Stimulated activated CD4-positive, alpha-beta T cell treated with anti-CD3 and anti-CD28 coated beads, Interleukin-15, amount 100 ng/mL, for 48 hours (primary cell): ENCODE data around the gene NELL1.

Source experiments
- DNase-seq, 2 donors: peaks; one replicate each; pipeline ENCODE4 v3.0.0-alpha.2; 2020; ENCODE audit warnings: low read depth in 2 of 2

The NELL1 gene

DNA sequence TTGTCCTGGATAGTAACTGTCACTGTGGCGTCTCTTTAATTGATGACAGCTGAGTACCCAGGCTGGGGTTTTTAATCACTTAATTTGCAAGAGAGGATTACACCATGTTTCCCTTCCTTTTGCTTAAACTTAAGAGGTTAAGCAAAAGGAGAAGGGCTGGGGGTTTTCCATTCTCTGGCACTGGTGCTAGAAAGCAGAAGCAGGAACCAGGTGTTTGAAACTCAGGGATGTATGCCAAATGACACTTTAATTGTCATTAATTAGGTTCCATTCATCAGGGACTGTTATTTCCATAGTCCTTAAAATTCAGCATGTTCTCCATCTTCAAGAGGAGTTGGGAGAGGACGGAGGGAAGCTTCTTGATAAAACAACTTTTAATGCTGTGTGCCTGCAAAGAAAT is 746.2 kb downstream of the NELL1 start:
- no peak for DNase-seq

DNA sequence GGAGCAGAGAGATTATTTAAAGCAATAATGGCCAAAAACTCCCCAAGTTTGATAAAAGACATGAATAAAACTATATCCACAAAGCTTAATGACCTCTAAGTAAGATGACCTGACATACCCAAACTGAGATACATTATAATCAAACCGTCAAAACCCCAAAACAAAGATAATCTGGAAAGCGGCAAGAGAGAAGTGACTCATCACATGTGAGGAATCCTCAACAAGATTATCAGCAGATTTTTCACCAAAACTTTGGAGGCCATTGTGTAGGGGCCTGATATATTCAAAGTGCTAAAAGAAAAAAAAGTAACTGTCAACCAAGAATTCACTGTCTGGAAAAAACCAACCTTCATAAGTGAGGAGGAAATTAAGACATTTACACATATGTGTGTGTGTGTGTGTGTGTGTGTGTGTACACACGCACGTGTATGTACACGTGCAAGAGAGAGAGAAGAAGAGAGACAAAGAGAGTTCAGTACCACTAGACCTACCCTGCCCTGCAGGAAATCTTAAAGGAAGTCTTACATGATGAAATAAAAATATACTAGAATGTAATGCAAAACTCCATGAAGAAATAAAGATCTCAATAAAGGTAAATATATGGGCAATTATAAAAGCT is 752.4 kb downstream of the NELL1 start:
- no peak for DNase-seq

DNA sequence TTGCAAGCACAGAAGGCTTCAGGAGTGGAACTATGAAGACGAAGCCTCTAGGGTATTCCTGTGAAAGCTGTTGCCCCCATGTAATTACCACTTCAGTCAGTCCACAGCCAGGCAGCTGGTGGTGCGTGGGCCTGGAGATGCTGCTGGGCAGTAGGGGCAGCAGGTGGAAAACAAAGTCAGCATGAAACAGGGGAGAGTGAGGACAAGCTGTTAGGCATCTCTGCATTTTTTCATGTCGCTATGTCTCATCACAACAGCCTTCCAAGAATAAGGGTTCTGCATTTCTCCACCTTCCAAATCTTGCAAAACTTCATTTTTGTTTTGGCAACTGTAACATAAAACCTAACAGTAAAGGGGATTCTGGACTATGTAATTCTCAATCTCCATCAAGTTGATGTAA is 757.5 kb downstream of the NELL1 start:
- DNase-seq, result no peak

DNA sequence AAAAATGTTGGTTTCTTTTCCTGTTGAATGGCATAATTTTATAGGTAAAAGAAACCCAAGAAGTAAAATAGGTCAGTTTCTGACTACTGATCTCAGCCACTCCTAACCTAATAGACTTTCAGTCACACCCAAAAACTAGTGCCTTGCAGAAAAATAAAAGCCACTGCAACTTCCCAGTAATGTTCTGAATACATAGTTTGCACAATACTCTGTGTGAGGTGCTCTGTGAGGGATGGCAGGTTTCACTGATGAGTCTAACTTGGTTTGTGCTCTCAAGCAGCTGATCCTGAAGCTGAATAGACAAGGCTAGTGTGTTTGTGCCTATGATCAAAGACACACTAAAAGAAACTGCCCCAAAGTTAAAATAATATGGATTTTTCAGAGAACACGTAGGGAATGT is 758.3 kb downstream of the NELL1 start:
- no peak for DNase-seq

DNA sequence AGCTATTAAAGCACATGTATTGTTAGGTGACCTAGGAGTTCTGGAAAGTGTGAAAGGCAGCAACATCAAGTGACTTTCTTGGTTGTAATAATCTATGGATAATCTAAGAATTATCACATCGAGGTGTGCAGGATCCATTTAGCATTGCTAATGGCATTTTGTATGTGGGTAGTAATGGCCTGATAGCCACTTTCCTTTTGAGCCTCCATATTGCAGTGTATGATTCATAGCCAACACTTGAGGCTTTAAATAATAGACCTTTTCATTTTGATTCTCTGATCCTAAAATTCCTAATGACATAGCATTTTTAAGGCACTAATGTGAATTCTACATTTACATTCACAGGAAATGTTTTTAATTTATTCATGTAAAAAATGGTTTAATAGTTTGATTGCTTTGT is 759.4 kb downstream of the NELL1 start:
- DNase-seq, result no peak

DNA sequence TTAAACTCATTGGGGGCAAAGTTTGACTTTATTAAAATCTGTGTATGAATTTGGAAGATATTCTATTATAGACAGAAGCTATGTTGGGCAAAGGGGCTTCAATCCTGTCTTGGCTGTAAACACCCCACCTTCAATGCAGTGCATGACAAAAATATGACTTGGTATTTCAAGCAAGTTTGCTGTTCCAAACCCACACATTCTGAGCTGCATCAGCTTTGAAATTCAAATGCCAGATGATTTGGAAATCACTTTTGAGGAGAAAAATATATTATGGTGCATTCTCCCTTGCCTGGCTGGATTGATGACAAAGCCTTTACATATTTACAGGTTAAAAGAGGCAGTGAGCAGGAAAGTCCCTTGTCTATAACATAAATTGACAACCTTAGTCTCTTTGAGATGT is 760.0 kb downstream of the NELL1 start:
- no peak for DNase-seq

DNA sequence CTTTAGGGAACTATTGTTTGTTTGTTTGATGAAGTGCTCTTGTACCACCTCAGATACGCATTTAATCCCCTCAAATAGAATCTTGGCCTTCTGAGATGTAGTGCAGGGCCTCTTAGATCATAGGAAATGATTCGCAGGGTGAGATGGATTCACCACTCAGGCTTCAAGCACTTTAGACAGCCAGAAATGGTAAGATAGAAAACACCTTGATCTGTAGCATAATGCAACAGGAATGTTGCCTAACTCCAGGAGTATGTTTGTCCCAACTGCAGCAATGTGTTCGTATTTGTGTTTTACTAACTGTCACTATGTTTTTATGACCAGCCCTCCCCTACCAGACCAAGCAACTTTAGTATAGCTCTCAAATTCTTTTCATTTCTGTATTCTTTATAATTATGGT is 761.2 kb downstream of the NELL1 start:
- no peak for DNase-seq

DNA sequence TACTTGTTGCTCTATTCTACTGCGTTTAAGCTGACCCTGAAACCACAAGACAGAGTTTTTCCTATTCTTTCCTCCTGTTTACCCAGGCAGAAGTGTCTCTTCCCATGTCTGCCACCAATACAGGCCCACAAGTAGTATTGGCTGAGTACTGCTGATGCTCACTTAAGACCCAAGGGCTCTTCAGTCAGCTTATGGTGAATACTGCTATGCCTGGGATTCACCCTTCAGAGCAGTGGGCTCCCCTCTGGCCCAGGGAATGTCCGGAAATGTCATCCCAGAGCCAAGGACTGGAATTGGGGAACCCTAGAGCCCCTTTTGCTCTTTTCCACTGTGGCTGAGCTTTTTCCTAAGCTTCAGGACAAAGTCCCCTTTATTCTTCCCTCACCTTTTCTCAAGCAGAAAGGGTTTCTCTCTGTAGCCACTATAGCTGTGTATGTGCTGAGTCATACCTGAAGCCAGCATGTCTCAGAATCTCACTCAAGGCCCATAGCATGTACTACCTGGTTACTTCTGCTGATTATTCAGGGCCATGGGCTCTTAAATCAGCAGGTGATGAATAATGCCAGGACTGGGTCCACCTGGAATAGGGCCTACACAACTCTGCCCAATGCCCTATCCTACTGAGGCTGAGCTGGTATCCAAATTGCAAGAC is 777.7 kb downstream of the NELL1 start:
- DNase-seq, result no peak

DNA sequence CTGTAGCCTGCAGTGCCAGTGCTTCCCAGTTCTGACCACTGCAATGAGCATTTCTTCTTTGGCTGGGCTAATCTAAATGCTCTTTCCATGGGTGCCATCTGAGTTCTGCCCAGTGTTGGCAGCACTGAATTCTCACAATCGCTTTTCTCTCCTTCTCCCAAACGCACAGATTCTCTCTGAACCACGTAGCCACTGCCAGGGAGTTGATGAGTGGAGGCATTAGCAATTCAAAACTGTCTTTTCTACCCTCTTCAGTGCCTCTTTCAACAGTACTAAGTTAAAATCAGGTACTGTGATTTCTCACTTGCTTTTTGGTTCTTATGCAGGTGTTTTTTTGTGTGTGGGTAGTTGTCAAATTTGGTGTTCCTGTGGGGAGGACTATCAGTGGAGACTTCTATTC is 778.5 kb downstream of the NELL1 start:
- DNase-seq, result no peak

DNA sequence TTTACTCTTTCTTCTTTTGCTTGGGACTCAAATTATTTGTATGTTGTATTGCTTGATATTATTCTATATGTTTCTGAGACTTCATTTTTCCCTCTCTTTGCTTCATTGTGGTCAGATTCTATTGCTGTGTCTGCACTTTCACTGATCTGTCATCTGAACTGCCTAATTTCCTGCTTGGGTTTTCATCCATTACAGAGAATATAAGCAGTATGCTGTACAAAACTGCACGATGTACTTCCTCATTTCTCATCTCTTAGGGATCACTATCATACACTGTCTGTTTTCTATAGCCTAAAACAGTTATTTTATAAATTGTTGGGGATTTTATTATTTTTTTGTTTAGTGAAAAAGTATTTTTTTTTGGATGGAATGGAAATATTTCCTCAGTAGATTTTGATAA is 786.8 kb downstream of the NELL1 start:
- DNase-seq, result no peak

DNA sequence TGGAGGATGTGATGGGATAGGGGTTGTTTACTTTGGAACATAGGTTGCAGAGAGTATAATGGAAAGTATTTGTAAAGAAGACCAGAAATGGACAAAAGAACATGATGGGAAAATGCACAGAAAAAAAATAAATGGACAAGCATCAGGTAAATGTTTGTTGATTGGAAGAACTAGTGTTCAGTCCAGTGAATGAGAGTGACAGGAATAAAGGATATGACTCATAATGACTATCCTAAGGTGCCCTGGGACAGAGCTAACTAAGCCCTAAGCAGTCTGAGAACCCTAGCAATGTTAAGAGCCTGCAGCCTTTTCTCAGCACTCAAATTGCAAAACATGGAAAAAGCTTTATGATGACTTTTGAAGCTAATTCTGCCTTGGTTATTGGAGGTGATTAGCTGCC is 790.7 kb downstream of the NELL1 start:
- no peak for DNase-seq

DNA sequence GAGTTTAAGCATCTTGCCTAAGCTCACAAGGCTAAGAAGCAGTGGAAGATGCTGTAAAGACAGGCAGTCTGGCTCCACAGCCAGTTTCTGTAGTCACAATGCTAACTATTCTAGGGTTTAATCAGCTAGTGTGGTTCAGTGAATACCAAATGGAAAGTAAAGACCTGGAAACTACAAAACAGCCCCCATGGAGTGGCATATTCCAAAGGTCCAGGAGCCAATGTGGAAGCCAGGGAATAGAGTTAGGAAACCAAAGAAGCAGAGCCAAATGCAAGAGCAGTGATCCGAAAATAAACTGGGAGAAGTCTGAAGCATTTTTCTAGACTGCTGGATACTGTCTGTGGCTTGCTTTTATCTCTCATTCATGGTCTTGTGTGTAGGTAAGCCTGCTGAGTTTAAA is 792.3 kb downstream of the NELL1 start:
- DNase-seq, result no peak

DNA sequence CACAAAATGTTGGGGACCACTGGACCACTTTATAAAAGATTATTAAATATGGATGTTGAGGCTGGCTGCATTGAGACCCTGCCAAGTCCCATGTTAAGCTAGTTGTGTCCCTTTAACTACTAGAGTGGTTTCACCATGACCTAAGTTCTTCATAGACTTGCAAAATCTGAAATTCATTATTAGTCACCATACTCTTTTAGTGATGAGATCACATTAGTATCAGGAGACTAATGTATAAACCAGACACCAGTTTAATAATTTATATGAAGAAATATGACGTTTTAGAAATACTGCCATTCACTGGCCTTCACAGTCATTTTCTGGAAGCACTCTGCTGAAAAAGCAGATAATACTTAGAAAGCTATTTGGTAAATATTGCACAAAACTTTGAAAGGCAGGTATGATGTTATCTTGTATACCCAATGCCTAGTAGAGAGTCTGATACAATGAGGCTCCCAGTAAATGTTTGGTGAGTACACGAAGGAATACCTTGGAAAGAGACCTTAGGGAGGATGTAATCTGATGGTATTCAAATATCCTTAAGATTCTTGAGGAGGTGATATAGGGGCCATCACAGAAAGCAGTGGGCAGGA is 795.3 kb downstream of the NELL1 start:
- DNase-seq, result no peak

DNA sequence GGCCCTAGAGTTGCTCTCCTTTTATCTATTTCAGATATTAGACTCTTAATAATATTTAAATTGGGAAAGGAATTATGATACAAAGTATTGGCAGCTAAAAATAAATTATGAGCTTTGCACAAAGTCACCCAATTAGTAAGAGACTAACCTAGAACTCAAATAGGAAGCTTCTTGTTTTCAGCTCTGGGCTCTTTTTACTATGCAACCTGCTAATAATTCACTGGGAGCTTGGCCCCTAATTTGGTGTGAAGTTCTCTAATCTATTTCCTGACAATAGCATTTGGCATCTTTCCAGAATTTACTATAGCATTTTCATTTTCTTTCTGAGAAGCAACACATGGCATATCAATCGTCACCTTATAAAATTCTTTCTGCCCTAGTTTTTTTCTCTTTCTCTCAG is 795.8 kb downstream of the NELL1 start:
- DNase-seq, result no peak

DNA sequence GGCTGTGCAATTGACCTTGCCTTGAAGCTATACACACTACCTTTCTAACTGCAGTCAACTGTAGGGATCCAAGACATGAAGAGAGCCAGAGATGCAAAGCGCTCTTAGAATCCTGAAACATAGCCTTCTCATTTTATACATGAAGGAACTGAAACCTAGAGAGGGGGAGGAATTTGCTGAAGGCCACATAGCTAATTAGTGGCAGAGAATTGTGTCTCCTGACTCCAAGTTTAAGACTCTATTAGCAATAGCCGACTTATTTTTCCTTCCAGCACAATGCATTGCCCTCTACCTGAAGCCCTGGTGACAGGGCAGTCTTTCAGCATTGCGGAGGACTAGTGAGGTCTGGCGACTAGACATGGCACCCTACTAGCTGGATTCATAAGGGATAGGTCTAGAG is 796.5 kb downstream of the NELL1 start:
- DNase-seq, result no peak

DNA sequence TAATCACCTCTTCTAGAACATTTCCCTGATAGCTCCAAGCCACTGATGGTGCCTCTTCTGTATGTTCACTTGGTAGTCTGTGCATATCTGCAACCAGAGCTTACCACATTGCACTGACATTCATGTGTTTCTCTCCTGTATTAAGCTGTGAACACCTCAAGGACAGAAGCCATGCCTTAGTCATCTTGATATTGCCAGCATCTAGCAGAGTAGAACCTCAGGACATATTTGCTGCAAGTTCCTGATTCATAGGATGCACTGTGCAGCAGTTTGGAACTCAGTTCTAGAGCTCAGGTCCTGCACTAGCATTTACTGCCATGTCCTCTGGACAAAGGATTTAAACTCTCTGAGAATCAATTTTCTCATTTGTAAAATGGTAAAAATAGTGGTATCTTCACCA is 801.1 kb downstream of the NELL1 start:
- no peak for DNase-seq

DNA sequence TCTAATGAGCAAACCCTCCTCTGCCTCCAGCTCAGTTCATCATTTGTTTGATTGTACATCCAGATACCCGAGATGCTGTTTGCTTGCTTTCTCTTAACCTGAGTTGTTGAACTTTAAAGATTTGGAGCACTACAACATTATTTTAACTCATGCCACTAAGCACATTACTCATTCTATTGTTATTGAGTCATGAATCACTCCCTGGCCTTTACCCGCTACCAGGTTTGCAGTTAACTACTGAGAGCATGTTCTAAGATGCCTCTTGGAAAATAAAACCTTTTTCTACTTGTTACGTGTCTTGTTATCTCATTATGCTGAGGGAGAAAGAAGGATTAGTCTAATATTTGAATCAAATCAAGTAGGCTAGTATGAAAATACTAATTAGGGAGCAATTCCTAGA is 802.9 kb downstream of the NELL1 start:
- DNase-seq, result no peak

DNA sequence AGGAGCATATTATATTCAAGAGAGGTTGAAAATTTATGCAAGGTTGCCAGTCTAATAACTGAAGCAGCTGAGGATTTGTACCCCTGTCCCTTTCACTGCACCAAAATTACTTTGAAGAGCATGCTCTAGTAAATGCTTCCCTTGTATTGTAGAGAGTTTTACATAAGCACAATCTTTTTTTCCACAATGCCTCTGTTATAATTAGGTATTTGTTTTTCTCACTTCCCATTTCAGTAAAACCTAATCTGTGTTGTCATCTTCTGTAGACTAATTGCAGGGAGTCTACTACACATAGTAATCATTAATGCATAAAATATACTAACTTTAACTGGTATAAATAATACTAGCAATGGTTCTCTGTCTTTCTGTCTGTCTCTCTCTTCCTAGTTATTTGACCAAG is 805.1 kb downstream of the NELL1 start:
- DNase-seq, result no peak

DNA sequence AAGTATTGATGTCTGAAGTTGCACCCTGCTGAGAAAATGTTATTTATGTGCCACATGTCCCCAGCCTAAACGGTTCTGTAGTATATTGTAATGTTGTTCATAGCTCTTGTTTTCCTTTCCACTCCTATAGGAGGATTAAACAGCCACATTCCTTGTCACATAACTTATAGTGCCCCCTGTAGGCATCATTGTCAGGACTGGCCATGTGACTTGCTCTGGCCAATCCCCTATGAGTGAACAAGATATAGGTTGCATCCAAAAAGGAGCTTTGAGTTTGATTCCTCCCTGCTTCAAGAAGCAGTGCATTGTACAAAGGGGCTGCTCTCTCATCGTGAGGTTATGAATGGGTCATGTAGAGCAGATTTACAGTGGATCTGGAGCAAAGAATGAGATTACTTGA is 805.9 kb downstream of the NELL1 start:
- DNase-seq, result no peak

DNA sequence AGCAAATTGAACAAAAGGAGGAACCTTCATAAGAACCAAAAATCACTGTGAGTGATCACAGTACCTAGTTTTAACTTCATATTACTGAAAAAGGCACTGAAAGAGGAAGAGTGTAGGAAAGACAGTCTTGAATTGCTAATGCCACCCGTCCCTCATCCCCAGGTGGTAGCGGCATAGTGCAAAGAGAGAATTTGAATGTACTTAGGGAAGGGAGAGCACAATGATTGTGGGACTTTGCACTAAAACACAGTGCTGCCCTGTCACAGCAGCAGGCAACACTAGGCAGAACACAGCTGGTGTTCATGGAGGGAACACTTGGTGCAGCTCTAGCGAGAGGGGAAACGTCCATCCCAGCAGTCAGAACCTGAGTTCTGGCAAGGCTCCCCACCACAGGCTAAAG is 807.2 kb downstream of the NELL1 start:
- DNase-seq, result no peak

DNA sequence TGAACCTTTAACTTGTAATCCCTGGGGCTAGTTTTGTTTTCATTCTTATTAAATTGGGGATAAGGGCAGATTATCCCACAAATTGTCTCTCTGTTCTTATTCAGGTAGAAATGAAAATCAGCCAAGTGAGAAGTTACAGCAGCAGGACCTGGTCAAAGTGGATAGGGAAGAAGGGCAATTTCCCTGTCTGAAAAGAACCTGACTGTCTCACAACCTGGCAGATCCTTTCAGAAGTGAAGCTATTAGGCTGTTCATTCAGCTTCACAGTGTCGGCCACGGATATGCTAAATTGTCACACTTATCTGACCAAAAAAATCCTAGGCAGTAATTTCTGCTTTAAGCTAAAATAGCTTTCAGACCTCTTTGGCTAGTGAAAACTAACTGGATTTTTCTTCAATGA is 810.9 kb downstream of the NELL1 start:
- DNase-seq, result no peak

DNA sequence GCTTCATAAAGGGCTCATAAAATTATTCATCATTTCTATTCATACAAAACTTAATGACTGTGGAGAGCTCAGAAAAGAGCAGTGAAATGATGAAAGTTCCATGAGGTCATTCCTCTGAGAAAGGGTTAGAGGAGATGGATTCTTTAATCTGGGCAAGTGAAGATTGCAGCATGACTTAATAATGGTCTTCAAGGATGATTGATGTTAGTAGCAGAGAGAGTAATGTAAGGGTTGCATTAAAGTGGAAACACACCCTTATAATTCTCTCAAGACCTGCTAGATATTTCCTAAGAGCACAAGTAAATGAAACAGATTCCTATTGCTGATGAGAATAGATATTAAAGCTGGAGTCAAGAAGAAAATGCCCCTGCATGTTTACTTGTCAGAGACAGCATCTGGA is 811.9 kb downstream of the NELL1 start:
- no peak for DNase-seq

DNA sequence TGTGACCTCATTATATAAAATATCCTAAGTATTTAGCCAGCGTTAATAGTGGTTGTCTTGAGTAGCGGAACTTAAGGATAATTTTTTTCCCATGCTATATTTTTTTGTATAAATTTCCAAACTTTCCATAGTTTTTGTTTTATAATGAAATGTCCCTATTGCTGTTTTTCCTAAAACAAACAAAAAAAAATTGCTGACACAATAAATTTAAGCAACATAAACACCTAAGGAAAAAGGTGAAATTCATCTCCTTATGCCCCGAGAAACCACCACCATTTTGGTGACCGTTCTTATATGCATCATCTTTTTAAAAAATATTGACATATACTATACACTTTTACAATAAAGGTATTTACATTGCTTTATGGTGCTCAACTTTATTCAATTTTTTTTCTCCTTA is 814.7 kb downstream of the NELL1 start:
- DNase-seq, result no peak

DNA sequence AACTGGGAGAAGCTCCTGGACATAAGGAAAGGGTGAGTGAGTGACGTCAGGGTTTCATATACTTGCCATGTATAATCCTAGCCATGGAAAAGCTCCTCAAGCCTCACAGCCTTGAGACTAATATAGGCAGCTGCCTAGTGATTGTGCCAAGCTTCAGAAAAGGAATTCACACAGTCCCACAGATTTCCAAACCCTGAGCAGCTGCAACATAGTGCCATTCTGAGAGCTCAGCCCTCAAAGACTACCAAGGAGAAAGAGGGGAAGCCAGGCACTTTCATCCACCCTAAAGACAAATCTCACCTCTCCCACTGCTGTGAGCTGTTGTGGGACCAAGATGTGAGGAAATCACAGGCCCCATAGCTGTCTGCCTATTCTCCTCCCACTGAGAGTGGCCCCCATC is 815.6 kb downstream of the NELL1 start:
- DNase-seq, result no peak
